GM23338 (cell line): ENCODE data around the gene SCNN1A. TPM values are rescaled to one million over a fixed set of nuclear protein-coding genes. Genes with fewer than 3 reads are reported as not detected.

ENCODE experiments used
- ATAC-seq: fragments of 200-7000 bp; cut with Tn5 transposase; 3 replicates; pipeline ENCODE4 v1.9.1; 2020
- DNase-seq: peaks from one replicate; pipeline ENCODE4 v3.0.0-alpha.2; 2015; ENCODE audit warnings: low spot score
- H2AFZ ChIP-seq: fragments of 200-600 bp; sonication (generic); 2 replicates; pipeline ENCODE4 v1.8.0; 2016; ENCODE audit warnings: antibody characterized with exemption, mild to moderate bottlenecking, moderate library complexity
- H3F3A ChIP-seq: fragments of 200-600 bp; sonication (generic); replicated peaks from 2 replicates; pipeline ENCODE4 v1.8.0; 2017; ENCODE audit warnings: antibody characterized with exemption, mixed run types, low read depth
- H3K27ac ChIP-seq: fragments of 200-600 bp; sonication (generic); 2 replicates; pipeline ENCODE4 v1.6.1; 2016; ENCODE audit warnings: low read depth
- H3K27me3 ChIP-seq: fragments of 200-600 bp; sonication (generic); 2 replicates; pipeline ENCODE4 v1.8.0; 2016; ENCODE audit warnings: mild to moderate bottlenecking, mixed run types, moderate library complexity; ENCODE audit not compliant: insufficient read depth
- H3K36me3 ChIP-seq: fragments of 200-600 bp; sonication (generic); 2 replicates; pipeline ENCODE4 v1.8.0; 2016; ENCODE audit warnings: mild to moderate bottlenecking; ENCODE audit not compliant: insufficient read depth
- H3K4me1 ChIP-seq: fragments of 200-600 bp; sonication (generic); 2 replicates; pipeline ENCODE4 v1.8.0; 2016; ENCODE audit warnings: mild to moderate bottlenecking, moderate library complexity; ENCODE audit not compliant: insufficient read depth
- H3K4me2 ChIP-seq: fragments of 200-600 bp; sonication (generic); 2 replicates; pipeline ENCODE4 v1.7.1; 2017; ENCODE audit warnings: mixed run types
- H3K4me3 ChIP-seq: fragments of 200-600 bp; sonication (generic); 2 replicates; pipeline ENCODE4 v1.6.1; 2016; ENCODE audit warnings: mixed run types
- H3K79me2 ChIP-seq: fragments of 200-600 bp; sonication (generic); replicated peaks from 2 replicates; pipeline ENCODE4 v1.8.0; 2017; ENCODE audit warnings: mild to moderate bottlenecking; ENCODE audit not compliant: insufficient read depth
- H3K9me2 ChIP-seq: fragments of 200-600 bp; sonication (generic); 2 replicates; pipeline ENCODE4 v1.8.0; 2017; ENCODE audit not compliant: insufficient read depth
- H4K20me1 ChIP-seq: fragments of 200-600 bp; sonication (generic); replicated peaks from 2 replicates; pipeline ENCODE4 v1.8.0; 2017; ENCODE audit warnings: mild to moderate bottlenecking; ENCODE audit not compliant: insufficient read depth
- H3K27ac Mint-ChIP-seq: 2 replicates; pipeline ENCODE4 v1.8.0; 2020; ENCODE audit warnings: inconsistent platforms, mild to moderate bottlenecking, moderate library complexity, mixed read lengths
- H3K27me3 Mint-ChIP-seq: 3 replicates; pipeline ENCODE4 v1.8.0; 2022; ENCODE audit warnings: low read depth, mild to moderate bottlenecking, moderate library complexity, mixed read lengths, inconsistent platforms; ENCODE audit not compliant: insufficient read depth, poor library complexity
- H3K36me3 Mint-ChIP-seq: 3 replicates; pipeline ENCODE4 v1.8.0; 2021; ENCODE audit warnings: low read depth, mild to moderate bottlenecking, inconsistent platforms, moderate library complexity, mixed read lengths
- H3K4me1 Mint-ChIP-seq: 3 replicates; pipeline ENCODE4 v1.8.0; 2020; ENCODE audit warnings: mild to moderate bottlenecking, inconsistent platforms, mixed read lengths
- H3K4me3 Mint-ChIP-seq: 3 replicates; pipeline ENCODE4 v1.8.0; 2021; ENCODE audit warnings: moderate library complexity, mild to moderate bottlenecking, inconsistent platforms, mixed read lengths
- H3K9me3 Mint-ChIP-seq: 3 replicates; pipeline ENCODE4 v1.8.0; 2020; ENCODE audit warnings: moderate library complexity, mild to moderate bottlenecking, inconsistent platforms, mixed read lengths
- CREB1 ChIP-seq: fragments of 250-450 bp; sonication (Bioruptor Pico); IDR thresholded peaks from 2 replicates; pipeline ENCODE4 v1.5.0; 2020; ENCODE audit warnings: low read depth, mild to moderate bottlenecking, moderate library complexity
- ETS1 ChIP-seq: IDR thresholded peaks from 2 replicates; pipeline ENCODE4 v1.6.1; 2016; ENCODE audit warnings: antibody characterized with exemption
- EZH2 ChIP-seq: fragments of 200-600 bp; sonication (generic); IDR thresholded peaks from one replicate; pipeline ENCODE4 v1.8.0; 2017; ENCODE audit warnings: antibody characterized with exemption, mild to moderate bottlenecking, low read depth; ENCODE audit not compliant: unreplicated experiment
- EZH2phosphoT487 ChIP-seq: fragments of 200-600 bp; sonication (generic); IDR thresholded peaks from one replicate; pipeline ENCODE4 v1.8.1; 2018; ENCODE audit warnings: antibody characterized with exemption; ENCODE audit not compliant: unreplicated experiment
- STAT1 ChIP-seq: IDR thresholded peaks from one replicate; pipeline ENCODE4 v1.6.1; 2016; ENCODE audit warnings: antibody characterized with exemption; ENCODE audit not compliant: unreplicated experiment
- ZNF114 ChIP-seq: fragments of 250-450 bp; sonication (Bioruptor Pico); IDR thresholded peaks from 2 replicates; pipeline ENCODE4 v1.5.0; 2020; ENCODE audit warnings: mild to moderate bottlenecking, moderate library complexity
- ZNF462 ChIP-seq: fragments of 250-450 bp; sonication (Bioruptor Pico); IDR thresholded peaks from 2 replicates; pipeline ENCODE4 v1.5.0; 2020; ENCODE audit warnings: mild to moderate bottlenecking, moderate library complexity
- polyA plus RNA-seq: library from polyadenylated mRNA; unstranded; fragments of >200 nt; fragmentation: Nextera tagmentation; extraction: Ambion mirVana; gene quantifications from 2 replicates; pipeline ENCODE4 v1.2.1, GENCODE V29; 2016
- total RNA-seq: library from RNA; depleted of rRNA; stranded (reverse); fragments of >200 nt; shearing (Covaris generic); gene quantifications from 2 replicates; pipeline ENCODE4 v1.2.3, GENCODE V29; 2014

Gene SCNN1A
- total and polyA plus RNA-seq, 2 experiments from 2014 or later, result 37.1 to 125 TPM

- peaks cover 36% of the 10 kb centered on the region for H3F3A ChIP-seq
- H3K27me3 ChIP-seq, result peaks cover 3% of the 10 kb centered on the region; the same call in 1 of the 2 replicates
- TF ChIP-seq ZNF462 (no peak), CREB1 (CRISPR knock-in tag) (no peak), ZNF114 (CRISPR knock-in tag) (no peak), EZH2phosphoT487 (no peak), STAT1 (no peak), EZH2 (no peak), ETS1 (no peak)
- no peak overlapping the region for H3K27ac ChIP-seq
- no peak overlapping the region for H2AFZ ChIP-seq
- DNase-seq (no peak), ATAC-seq (no peak)
- H3K27me3 Mint-ChIP-seq, result peaks cover 15% of the 10 kb centered on the region
- no peak overlapping the region for H3K4me3 Mint-ChIP-seq
- 0 out of 2 replicates have a peak overlapping the region, but pooled peaks have one; percentile 27 for H3K27ac Mint-ChIP-seq
- peaks cover 33% of the 10 kb centered on the region for H3K79me2 ChIP-seq
- peaks cover 65% of the 10 kb centered on the region for H3K36me3 Mint-ChIP-seq
- no peaks in the 10 kb centered on the region for H3K9me2 ChIP-seq
- H4K20me1 ChIP-seq, result no peaks in the 10 kb centered on the region
- peaks cover 43% of the 10 kb centered on the region for H3K4me1 Mint-ChIP-seq
- H3K9me3 Mint-ChIP-seq, result no peaks in the 10 kb centered on the region
- peaks cover 19% of the 10 kb centered on the region; the same call in 1 of the 2 replicates for H3K36me3 ChIP-seq
- H3K4me3 ChIP-seq, result no peak overlapping the region
- H3K4me2 ChIP-seq, result no peak overlapping the region
- peaks cover 48% of the 10 kb centered on the region for H3K4me1 ChIP-seq
These were observed 42.3 kb downstream of the SCNN1A start for GRCh38 chr12:6333029-6333428.
